Measurements from ENCODE around the gene FOXO1. TPM values are rescaled to one million over a fixed set of nuclear protein-coding genes. Genes with fewer than 3 reads are reported as not detected.

Gene FOXO1
- total RNA-seq, 2 donors from 2014 or later, result 32.0 to 48.9 TPM

DNA sequence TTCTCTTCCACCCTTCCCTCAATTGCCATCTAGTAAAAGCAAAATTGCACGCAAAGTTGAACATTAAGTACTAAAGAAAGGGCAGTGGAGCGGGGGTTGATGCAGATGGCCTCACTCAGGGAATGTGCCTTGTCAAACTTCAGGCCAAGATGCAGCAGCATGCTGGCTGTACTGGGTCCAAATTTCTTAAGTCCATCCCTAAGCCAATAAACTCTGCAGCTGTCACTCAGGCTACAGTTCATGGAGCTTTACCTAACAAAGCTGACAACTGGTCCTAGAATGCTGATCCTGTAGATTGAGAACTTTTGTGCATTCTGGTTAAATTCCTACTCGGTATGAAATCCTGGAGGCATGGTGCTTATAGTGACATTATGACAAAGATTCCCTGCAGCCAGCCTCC is 88.4 kb downstream of the FOXO1 start:
- peaks cover 7% of the 10 kb centered on the region for H3K36me3 Mint-ChIP-seq (ENCODE audit: low read depth)
- peak overlapping the region; percentile 77 for H3K27ac Mint-ChIP-seq
- ATAC-seq (replicated peaks), result no peak
- no peaks in the 10 kb centered on the region for H3K27me3 Mint-ChIP-seq
- peaks cover 69% of the 10 kb centered on the region for H3K4me1 Mint-ChIP-seq
- H3K4me3 Mint-ChIP-seq, result no peak overlapping the region
- no peaks in the 10 kb centered on the region for H3K9me3 Mint-ChIP-seq

DNA sequence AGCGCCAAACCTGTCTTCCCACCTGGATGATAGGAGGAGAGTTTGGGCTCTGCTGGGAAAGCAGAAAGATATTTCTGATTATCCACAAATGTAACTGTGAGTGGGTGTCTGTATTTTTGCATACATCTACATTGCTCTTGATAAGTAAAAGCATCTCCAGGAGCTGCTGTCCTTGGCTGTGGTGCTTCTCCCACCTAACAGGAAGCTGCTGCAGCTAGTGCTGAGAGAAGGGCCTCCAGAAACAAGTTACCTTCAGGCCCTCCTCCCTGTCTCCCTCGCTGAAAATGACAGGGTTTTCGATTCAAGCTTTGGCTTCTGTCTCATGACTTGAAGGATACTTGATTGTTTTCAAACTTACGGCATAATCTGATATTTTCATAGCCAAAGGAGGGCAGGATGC is 90.1 kb downstream of the FOXO1 start:
- no peaks in the 10 kb centered on the region for H3K9me3 Mint-ChIP-seq
- H3K4me1 Mint-ChIP-seq, result peaks cover 72% of the 10 kb centered on the region
- ATAC-seq (replicated peaks), result no peak
- peak overlapping the region; percentile 77 for H3K27ac Mint-ChIP-seq
- no peaks in the 10 kb centered on the region for H3K27me3 Mint-ChIP-seq
- peak overlapping the region; percentile 41 for H3K4me3 Mint-ChIP-seq
- H3K36me3 Mint-ChIP-seq (ENCODE audit: low read depth), result peaks cover 7% of the 10 kb centered on the region

DNA sequence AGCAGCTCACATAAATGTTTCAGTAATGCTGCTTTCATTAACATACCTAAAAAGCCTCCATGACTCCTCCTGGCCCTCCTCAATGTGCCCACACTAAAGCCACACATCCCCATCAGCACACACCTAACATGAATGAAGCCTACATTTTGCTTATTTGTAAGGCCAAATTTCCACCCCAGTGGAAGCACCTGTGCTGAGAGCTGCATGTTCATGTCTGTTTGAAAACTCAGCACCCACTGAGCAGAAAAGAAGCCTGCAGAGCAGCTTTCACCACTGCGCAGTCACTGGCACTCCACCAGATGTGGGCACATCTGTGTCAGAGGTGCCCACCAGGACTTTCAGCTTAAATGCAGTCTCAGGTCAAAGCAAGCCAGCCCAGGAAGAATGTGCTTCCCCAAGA is 93.5 kb downstream of the FOXO1 start:
- peak overlapping the region; percentile 84 for H3K27ac Mint-ChIP-seq

DNA sequence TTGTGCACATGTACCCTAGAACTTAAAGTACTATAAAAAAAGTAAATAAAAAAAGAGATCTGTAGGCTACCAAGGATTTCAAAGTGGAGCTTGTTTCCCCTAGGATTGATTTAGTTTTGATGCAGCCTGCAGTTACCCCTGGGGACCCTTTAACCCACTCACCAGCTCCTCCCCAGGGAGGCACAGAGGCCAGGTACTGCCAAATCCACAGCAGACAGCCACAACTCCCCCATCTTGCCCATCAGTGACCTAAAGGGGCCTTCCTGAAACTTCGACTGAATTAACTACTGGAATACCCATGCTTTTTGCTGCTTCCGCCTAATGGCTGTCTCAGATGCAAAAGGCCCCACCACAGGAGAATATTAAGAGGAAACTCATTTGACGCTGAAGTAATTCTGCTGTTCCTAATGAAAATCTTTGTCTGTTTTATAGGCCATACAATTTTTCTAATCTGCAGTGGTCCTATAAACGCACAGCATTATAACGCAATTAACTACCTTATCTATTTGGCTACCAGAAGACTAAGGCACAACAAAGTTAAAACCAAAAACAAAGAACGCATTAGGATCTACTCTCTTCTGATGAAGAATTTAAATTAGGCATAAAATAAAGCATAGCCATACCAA is 95.0 kb downstream of the FOXO1 start:
- H3K9me3 Mint-ChIP-seq, result no peaks in the 10 kb centered on the region
- H3K27me3 Mint-ChIP-seq, result no peaks in the 10 kb centered on the region
- peak overlapping the region; percentile 7 for H3K4me3 Mint-ChIP-seq
- no peak for ATAC-seq (replicated peaks)
- H3K27ac Mint-ChIP-seq, result peak overlapping the region; percentile 43
- H3K4me1 Mint-ChIP-seq, result peaks cover 65% of the 10 kb centered on the region
- H3K36me3 Mint-ChIP-seq (ENCODE audit: low read depth), result peaks cover 7% of the 10 kb centered on the region

More for the DNA sequence above, 93.5 kb downstream of the FOXO1 start:
- Mint-ChIP-seq H3K27me3 (no peaks in the 10 kb centered on the region), H3K36me3 (ENCODE audit: low read depth) (peaks cover 7% of the 10 kb centered on the region), H3K4me3 (peak overlapping the region; percentile 32), H3K9me3 (no peaks in the 10 kb centered on the region), H3K4me1 (peaks cover 70% of the 10 kb centered on the region)
- no peak for ATAC-seq (replicated peaks)

DNA sequence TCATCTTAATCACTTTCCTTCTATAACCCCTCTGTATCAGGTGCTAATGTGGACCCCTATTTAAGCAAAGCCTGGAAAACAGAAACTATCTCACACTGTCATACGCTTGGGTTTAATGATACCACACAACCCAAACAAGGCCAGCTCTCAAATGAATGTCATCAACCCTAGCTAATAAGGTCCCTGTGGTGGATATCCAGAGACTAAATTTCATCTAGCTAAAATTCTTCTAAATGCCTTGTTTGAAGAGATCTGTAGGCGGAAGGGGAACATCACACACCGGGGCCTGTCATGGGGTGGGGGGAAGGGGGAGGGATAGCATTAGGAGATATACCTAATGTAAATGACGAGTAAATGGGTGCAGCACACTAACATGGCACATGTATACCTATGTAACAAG is 95.5 kb downstream of the FOXO1 start:
- Mint-ChIP-seq H3K27ac (peak overlapping the region; percentile 25), H3K27me3 (no peaks in the 10 kb centered on the region), H3K36me3 (ENCODE audit: low read depth) (peaks cover 7% of the 10 kb centered on the region), H3K4me3 (peak overlapping the region; percentile 5), H3K4me1 (peaks cover 62% of the 10 kb centered on the region), H3K9me3 (no peaks in the 10 kb centered on the region)
- peak; percentile 19 for ATAC-seq (replicated peaks)

DNA sequence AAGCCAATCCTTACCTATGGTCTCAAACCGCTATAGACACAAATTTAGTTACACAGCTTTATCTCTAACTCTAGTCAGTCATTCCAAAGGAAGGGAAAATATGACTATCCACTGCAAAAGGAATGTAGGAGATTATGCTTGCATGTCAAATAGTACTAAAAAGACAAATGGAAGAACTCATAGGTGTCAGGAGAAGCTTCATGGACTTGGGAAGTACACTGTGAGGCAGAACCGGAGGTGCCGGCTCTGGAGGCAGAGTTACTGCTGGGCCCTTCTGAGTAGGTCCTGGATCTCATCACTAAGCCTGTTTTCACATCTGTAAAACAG is 97.5 kb downstream of the FOXO1 start:
- Mint-ChIP-seq H3K27me3 (no peaks in the 10 kb centered on the region), H3K9me3 (no peaks in the 10 kb centered on the region), H3K4me3 (no peak overlapping the region), H3K27ac (peak overlapping the region; percentile 18), H3K4me1 (peaks cover 66% of the 10 kb centered on the region), H3K36me3 (ENCODE audit: low read depth) (no peaks in the 10 kb centered on the region)
- ATAC-seq (replicated peaks), result no peak

DNA sequence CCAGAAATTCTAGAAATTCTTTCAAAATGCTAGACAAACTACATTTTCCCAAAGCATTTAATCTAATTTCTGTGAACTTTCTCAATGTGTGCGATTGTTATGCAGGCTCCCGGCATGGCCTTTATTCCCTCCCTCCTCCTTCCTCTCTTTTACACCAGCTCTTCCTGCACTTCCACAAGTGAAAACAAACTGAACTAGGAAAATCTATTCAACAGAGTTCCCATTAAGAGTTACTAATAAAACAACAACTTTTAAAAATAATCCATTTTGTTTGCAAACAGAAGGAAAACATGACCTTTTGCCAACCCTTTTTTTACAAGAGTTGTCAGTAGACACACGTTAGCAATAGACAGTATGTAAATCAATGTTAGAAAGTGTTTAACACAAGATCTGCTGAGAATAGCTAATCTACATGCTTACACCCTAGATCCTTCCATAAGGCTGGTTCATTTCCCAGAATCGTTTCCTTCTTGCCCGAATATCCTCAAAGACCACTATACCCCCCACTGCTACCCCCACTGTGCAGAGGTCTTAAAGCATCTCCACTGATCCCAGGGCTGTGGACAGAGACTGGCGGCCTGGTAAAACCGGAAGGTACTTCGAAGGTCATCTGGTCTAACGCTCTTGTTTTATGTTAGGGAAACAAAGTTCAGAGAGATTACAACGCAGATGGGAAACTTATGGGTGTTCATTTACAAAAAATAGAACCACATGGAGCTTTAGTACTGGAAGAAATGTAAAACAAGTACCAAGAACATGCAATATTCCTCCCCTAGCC is 98.0 kb downstream of the FOXO1 start:
- no peaks in the 10 kb centered on the region for H3K9me3 Mint-ChIP-seq
- peaks cover 67% of the 10 kb centered on the region for H3K4me1 Mint-ChIP-seq
- H3K27me3 Mint-ChIP-seq, result no peaks in the 10 kb centered on the region
- H3K36me3 Mint-ChIP-seq (ENCODE audit: low read depth), result no peaks in the 10 kb centered on the region
- peak overlapping the region; percentile 18 for H3K27ac Mint-ChIP-seq
- no peak for ATAC-seq (replicated peaks)
- no peak overlapping the region for H3K4me3 Mint-ChIP-seq

DNA sequence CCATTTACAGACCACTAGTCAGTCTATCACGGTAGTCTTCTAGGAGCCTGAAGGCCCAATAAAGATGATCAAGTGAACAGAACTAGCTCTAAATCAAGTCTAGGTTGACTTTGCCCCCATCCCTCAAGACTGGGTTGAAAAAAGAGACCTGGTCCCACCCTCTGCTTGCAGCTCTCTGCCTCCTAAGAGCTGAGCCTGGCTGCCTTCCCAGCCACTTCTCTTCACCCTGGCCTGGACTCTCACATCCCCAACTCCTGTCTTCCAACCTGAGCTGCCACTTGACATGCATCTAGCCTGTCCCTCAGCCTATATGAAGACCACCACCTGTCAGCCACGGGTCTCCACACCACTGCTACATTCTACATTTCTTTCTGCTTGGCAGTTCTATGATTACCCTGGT is 99.6 kb downstream of the FOXO1 start:
- no peaks in the 10 kb centered on the region for H3K9me3 Mint-ChIP-seq
- ATAC-seq (replicated peaks), result no peak
- H3K4me1 Mint-ChIP-seq, result peaks cover 72% of the 10 kb centered on the region
- no peaks in the 10 kb centered on the region for H3K27me3 Mint-ChIP-seq
- H3K27ac Mint-ChIP-seq, result peak overlapping the region; percentile 74
- peaks cover 6% of the 10 kb centered on the region for H3K36me3 Mint-ChIP-seq (ENCODE audit: low read depth)
- no peak overlapping the region for H3K4me3 Mint-ChIP-seq

DNA sequence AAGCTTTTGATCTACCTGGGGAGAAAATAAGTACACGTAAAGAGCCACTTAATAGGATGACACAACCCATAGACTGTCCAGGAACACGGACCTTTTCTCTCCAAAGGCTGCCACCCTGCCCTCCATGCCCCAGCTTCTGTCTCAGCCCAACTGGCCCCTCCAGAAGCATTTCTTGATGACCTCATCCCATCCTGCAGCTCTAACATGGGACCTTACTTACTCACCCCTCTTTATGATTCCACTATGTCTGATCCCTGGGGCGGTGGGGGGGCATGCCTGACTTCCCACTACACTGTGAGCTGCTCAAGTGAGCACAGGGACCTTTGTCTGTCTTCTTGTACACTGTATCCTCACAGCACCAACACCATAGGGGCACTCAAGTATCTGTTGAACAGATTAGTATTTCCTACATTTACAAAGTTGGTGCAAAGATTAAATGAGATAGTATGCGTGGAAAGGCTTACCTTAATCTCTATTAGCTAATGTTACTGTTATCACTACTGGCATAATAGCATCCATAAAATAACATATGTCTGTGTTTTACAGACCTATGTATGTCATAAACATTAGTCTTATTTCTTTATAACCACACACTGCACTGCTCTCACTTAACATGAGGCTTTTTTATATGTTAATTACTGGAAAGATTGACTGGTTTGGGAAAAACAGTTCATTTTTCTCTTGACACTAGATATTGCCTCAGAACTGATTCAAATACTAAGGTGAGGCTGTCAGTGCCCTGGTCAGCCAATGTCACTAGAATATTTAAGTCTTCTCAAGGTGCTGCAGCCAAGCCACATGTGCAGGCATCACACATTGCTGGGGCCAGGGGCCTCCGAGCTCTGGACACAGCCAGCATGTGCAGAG is 100.9 kb downstream of the FOXO1 start:
- peak; percentile 40 for ATAC-seq (replicated peaks)
- H3K9me3 Mint-ChIP-seq, result no peaks in the 10 kb centered on the region
- H3K27me3 Mint-ChIP-seq, result no peaks in the 10 kb centered on the region
- H3K27ac Mint-ChIP-seq, result peak overlapping the region; percentile 84
- peak overlapping the region; percentile 43 for H3K4me3 Mint-ChIP-seq
- peaks cover 19% of the 10 kb centered on the region for H3K36me3 Mint-ChIP-seq (ENCODE audit: low read depth)
- H3K4me1 Mint-ChIP-seq, result peaks cover 64% of the 10 kb centered on the region

DNA sequence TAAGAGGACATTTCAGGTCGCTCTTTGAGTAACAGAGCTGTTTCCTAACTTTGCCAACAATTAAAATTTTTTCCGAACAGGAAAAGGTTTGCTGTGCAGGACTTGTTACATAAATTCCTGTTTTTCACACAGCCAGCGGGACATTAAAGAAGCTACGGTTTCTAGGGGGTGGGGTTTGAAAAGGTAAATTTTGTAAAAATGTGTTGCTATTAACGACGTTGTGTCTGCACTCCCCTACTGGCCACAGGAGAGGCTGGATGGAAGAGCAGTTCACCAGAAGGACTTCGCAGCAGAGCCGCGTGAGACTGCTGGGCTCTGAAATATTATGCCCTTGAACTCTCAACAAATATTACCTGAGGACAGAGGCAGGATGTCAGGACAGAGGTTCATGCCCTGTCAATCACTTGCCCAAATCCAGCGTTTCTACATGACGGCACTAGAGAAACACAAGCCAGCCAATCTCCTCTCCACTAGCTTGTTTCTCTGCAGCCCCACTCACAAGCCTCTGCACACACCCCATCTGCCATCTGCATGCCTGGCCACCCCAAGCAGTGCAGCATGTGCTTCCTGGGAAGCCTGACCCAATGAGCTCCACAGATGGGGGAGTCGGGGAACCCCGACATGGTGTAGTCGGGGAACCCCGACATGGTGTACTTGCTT is 102.0 kb downstream of the FOXO1 start:
- H3K27me3 Mint-ChIP-seq, result no peaks in the 10 kb centered on the region
- peak overlapping the region; percentile 84 for H3K27ac Mint-ChIP-seq
- peak; percentile 25 for ATAC-seq (replicated peaks)
- H3K4me3 Mint-ChIP-seq, result peak overlapping the region; percentile 43
- no peaks in the 10 kb centered on the region for H3K9me3 Mint-ChIP-seq
- H3K4me1 Mint-ChIP-seq, result peaks cover 69% of the 10 kb centered on the region
- peaks cover 29% of the 10 kb centered on the region for H3K36me3 Mint-ChIP-seq (ENCODE audit: low read depth)

DNA sequence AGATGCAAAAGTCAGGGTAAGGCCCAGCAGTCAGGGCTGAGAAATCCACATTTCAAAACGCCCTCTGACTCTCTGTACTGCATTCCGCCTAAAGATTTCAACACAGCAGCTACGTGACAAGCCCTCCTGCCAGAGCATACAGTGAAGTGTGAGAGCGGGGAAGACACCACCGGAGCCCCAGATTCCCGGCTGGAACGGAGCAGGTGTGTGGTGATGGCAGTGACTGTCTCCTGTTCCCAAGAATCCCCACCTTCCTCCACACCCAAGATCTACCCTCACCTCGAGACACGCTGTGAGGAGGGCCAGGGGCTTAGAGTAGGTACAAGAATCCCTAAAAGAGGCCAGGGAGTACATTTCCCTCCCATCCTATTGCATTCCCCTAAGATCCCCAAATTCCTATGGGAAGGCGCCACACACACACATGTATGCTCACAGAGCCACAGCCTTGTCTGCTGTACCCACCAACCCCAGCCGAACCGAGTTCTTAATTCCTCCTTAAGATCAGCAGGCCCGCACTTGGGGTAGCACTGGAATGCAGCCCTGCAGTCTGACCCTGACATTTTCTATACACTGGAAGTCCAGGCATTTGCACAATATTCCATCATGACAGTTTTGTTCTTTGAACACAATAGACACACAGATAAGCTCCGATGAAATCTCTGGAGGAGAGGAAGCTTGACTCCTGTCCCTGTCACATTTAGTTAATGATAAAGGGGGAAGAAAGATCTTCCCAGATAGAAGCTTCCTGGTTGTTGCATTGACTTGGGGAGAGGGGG is 102.9 kb downstream of the FOXO1 start:
- Mint-ChIP-seq H3K9me3 (no peaks in the 10 kb centered on the region), H3K36me3 (ENCODE audit: low read depth) (peaks cover 39% of the 10 kb centered on the region), H3K27me3 (no peaks in the 10 kb centered on the region), H3K27ac (peak overlapping the region; percentile 84), H3K4me3 (peak overlapping the region; percentile 43), H3K4me1 (peaks cover 64% of the 10 kb centered on the region)
- ATAC-seq (replicated peaks), result no peak

DNA sequence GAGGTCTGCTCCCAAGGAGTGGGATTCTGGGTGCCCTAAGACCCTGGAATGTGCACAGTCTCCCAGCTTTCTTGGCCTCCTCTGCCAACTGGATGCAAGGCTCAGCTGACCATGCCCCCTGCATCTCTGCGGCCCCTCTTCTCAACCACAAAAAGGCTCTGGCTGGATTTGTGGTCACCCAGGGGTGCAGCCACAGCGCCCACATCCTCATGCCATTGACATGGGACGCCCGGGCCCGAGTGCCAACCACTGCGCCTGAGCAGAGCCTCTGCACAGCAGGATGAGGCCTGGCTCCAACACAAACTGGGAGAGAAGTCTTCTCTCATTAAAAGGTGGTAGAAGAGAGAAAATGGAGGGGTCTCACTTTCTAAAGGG is 103.5 kb downstream of the FOXO1 start:
- Mint-ChIP-seq H3K9me3 (no peaks in the 10 kb centered on the region), H3K4me3 (peak overlapping the region; percentile 43), H3K36me3 (ENCODE audit: low read depth) (peaks cover 44% of the 10 kb centered on the region), H3K27me3 (no peaks in the 10 kb centered on the region), H3K4me1 (peaks cover 63% of the 10 kb centered on the region), H3K27ac (peak overlapping the region; percentile 84)
- ATAC-seq (replicated peaks), result peak; percentile 41

DNA sequence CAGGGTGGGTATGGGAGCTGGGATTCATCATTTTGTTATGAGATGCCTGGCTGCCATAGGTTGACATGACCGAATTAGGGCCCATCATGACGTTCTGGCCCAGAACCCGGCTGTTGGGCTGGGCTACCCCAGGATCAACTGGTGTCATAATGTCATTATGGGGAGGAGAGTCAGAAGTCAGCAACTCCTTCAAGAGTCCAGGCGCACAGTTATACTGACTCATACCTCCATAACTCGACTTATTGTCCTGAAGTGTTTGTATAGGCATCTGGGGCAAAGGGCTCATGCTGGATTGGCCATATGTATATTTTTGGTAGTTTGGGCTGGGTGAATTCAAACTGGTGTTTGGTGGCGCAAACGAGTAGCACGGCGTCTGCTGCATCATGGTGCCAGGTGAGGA is 106.5 kb downstream of the FOXO1 start:
- Mint-ChIP-seq H3K4me1 (peaks cover 61% of the 10 kb centered on the region), H3K9me3 (no peaks in the 10 kb centered on the region), H3K36me3 (ENCODE audit: low read depth) (peaks cover 70% of the 10 kb centered on the region), H3K4me3 (no peak overlapping the region), H3K27ac (no peak overlapping the region), H3K27me3 (no peaks in the 10 kb centered on the region)
- ATAC-seq (replicated peaks), result no peak

DNA sequence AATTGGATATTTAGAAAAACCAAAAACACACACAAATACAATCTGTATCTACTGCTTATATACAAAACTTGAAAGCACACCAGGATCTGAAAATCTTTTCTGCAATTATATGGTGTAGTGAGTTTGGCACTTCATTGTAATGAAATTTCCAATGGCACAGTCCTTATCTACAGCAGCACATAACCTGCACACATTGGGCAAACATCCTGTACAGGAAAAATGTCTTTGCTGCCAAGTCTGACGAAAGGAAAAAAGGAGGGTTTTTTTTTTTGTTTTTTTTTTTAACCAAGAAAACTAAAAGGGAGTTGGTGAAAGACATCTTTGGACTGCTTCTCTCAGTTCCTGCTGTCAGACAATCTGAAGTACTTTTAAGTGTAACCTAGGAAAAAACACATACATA is 107.8 kb downstream of the FOXO1 start:
- Mint-ChIP-seq H3K4me3 (no peak overlapping the region), H3K36me3 (ENCODE audit: low read depth) (peaks cover 80% of the 10 kb centered on the region), H3K27ac (no peak overlapping the region), H3K4me1 (peaks cover 56% of the 10 kb centered on the region), H3K9me3 (no peaks in the 10 kb centered on the region), H3K27me3 (no peaks in the 10 kb centered on the region)
- no peak for ATAC-seq (replicated peaks)

Measured in activated T-helper 17 cell treated with anti-CD3 and anti-CD28 coated beads, Interleukin-2, amount 50 U/mL, for 72 hours (primary cell).